HG03571 (cell line): ENCODE measurements around the gene DCAF6.

ENCODE experiments used
- ATAC-seq: cut with Tn5 transposase; IDR thresholded peaks from one replicate; pipeline ENCODE4 v1.9.1; 2021; ENCODE audit not compliant: unreplicated experiment

Gene DCAF6

DNA sequence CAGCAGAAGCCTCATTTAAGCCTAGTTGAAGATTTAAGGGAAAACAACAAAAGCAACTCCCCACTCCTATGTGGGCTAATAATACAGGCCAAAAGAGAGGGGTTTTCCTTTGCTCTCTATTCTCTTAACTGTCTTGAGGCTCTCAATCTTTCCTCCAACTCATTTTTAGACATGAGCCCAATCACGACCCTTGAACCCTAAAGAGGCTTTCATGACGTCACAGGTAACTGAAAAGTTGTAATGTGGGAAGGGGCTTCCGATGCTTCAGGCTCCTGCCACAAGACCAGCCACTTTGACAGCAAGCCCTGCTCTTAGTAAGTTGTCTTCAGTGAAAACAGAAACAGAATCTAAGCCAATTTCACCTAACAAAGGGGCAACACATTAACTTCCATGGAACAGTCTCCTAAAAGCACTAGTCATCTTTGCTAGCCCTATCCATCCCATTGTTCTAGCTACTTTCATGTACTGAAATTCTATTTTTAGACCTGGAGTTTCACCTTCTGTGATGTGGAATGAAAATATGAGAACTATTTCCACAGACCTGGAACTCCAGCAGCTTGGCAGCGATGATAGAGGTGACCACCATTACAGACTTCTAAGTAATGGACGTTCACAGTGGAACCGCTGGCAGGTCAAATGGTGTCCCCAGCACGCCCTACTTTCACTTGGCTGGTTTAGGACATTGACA lies 164.0 kb downstream of the DCAF6 start:
- no peak for ATAC-seq

DNA sequence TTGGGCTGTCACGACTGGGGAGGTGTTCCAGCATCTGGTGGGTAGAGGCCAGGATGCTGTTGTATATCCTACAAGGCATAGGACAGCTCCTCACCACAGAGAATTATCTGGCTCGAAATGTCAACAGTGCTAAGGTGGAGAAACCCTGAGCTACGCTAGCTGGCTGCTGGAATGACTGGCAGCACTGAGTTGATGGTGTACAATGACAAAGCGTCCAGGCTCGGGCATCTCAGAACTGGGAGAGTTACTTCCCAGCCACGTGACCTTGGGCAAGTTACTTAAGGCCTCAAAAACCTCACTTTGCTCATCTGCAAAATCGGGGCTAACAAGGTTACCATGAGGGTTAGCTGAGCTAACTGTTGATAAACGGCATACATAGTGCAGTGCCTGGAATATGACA lies 164.9 kb downstream of the DCAF6 start:
- ATAC-seq: no peak

- ATAC-seq: no peak
Observed at GRCh38 chr1:168102487-168102886, 166.0 kb downstream of the DCAF6 start.

- ATAC-seq: no peak
Observed at GRCh38 chr1:168104535-168104934, 168.1 kb downstream of the DCAF6 start.

DNA sequence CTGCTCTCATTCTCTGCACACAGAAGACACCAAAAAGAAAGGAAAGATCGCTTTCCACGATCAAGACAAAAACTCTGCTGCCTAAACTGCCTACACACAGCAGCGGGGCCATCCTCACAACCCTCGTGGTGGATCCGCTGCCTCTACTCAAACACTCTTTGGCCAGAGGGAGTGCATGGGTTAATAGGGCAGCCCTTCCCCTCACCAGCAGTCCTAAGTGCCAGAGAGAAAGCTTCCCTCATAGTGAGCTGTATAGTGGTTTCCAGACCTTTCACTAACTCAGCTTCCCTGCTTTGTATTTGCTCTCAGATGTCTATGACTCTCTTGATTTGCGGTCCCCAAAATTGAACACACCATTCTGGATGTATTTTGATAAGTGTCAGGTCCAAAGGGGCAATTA lies 169.4 kb downstream of the DCAF6 start:
- no peak for ATAC-seq

- no peak for ATAC-seq
Observed at GRCh38 chr1:168106274-168106673, 169.8 kb downstream of the DCAF6 start.

DNA sequence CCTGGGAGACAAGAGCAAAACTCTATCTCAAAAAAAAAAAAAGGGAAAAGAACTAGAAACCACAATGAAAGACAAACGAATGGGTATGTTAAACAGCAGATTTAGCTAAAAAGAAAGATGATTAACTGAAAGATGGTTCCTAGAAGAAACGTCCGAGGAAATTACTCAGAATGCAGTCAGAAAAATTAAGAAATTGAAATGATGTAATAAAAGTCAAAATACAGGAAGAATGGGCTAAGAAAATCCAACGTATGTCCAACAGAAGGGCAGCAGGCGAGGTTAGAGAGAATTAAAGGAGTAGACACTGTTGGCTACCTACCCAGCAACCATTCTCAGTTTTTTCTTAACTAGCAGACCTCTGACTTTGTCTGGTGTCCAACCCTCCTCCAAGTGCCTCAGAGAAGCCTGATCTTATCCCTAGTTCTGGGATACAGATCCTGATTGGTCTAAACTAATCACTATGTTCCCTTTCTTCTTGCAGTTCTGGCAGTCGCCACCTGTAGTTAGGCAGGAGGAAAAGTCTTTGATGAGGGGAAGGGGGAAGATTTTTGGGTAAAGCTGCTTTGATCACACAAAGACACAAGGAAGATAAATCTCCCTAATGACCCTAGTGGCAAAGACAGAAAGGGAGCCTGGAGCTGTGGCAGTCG lies 174.5 kb downstream of the DCAF6 start:
- ATAC-seq: no peak

DNA sequence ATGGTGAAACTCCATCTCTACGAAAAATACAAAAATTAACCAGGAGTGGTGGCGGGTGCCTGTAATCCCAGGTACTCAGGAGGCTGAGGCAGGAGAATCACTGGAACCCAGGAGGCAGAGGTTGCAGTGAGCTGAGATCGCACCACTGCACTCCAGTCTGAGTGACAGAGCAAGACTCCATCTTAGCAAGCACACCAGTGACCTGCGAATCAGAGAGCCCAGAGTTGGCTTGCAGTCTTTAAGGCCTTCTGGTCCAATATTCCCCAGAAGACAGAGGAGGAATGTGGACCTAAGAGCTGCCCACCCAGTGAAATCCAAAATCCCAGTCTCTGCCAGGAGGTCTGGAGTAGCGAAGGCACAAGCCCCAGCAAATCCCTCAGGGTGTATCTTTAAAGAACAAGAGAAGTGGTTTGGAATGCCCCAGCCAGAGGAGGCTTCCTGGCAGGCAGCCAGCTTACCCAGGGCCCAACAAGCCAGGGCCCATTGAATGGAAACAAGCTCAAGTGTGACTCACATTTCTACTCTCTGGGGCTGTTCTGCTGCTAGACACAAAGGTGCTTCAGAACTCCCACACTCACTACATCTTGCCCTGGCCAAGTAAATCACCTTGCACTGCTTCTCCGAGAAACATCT lies 176.3 kb downstream of the DCAF6 start:
- no peak for ATAC-seq

DNA sequence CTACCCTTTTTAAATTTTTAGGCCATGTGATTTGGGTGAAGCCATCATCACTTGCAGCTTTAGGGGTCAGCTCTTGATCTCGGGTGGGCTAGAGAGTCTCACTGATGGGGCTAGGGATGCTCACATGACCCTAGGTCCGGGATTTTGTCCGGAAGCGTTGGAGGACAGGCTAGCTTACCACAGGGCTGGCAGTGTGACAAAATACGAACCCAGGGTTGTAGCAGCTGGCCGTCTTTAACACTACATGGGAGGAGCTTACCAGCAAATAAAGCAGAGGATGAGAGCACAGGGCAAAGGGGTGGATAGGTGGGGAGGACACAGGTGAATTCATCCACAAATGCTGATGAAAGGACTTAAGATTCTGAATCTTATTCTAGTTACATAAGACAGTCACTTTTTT lies 178.4 kb downstream of the DCAF6 start:
- ATAC-seq: no peak

- ATAC-seq: no peak
Observed at GRCh38 chr1:168116327-168116799, 179.9 kb downstream of the DCAF6 start.

DNA sequence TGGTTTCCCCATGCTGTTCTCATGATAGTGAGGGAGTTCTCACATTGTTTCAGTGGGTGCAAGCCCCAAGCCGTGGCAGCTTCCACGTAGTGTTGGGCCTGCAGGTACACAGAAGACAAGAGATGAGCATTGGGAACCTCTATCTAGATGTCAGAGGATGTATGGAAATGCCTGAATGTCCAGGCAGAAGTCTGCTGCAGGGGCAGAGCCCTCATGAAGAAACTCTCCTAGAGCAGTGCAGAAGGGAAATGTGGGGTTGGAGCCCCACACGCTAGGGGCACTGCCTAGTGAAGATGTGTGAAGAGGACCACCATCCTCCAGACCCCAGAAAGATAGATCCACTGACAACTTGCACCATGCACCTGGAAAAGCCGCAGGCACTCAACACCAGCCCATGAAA lies 183.3 kb downstream of the DCAF6 start:
- no peak for ATAC-seq

- no peak for ATAC-seq
Observed at GRCh38 chr1:168121401-168122011, 185.0 kb downstream of the DCAF6 start.

DNA sequence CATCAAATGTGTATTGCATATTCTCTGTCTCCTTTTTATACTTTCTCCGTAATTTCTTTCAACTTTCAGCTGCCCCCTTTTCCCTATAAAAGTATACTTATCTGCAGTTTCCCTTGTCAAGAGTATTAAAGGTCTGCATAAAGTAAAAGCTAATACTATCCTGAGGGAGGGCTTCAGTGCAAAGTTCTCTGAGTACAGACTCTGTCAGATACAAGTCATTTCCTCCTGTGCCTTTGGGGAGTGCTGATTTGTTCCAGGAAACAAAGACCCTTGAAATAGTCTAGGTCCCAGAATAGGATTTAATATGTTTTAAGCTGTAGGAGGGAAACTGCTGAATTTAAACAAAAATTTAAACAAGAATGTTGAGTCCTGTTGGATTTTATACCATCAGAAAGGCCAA lies 188.6 kb downstream of the DCAF6 start:
- no peak for ATAC-seq
